ENCODE measurements around the gene SYN1. TPM values are rescaled to one million over a fixed set of nuclear protein-coding genes. Genes with fewer than 3 reads are reported as not detected.

Gene SYN1
- total RNA-seq, 1 experiment from 2014 or later, result 11.7 TPM

DNA sequence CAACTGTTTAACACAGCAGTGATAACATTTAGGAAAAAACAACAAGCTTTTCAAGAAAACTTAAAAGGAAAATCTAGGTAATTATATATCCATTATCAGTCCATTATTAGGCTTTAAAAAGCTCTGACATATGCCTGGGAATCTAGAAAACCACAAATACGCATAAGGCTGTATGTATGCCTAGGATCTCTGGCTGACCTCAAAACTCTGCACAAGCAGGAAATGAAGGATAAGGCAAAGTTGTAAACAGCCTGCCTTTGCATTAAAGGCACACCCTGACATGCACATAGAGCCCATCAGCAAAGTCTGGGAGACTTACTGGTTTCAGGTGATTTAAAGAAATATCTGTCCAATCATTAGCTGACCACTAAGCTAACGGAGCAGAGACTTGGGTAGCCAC, 23.4 kb downstream of the SYN1 start:
- no peak overlapping the region for H4K5ac ChIP-seq (ENCODE audit: insufficient read length, low read depth, low read length)
- H3K27ac ChIP-seq (ENCODE audit: insufficient read length, low read depth, low read length), result no peak overlapping the region
- no peak overlapping the region for H3K14ac ChIP-seq (ENCODE audit: insufficient read depth, low read length)
- TF ChIP-seq, protein P1, sequence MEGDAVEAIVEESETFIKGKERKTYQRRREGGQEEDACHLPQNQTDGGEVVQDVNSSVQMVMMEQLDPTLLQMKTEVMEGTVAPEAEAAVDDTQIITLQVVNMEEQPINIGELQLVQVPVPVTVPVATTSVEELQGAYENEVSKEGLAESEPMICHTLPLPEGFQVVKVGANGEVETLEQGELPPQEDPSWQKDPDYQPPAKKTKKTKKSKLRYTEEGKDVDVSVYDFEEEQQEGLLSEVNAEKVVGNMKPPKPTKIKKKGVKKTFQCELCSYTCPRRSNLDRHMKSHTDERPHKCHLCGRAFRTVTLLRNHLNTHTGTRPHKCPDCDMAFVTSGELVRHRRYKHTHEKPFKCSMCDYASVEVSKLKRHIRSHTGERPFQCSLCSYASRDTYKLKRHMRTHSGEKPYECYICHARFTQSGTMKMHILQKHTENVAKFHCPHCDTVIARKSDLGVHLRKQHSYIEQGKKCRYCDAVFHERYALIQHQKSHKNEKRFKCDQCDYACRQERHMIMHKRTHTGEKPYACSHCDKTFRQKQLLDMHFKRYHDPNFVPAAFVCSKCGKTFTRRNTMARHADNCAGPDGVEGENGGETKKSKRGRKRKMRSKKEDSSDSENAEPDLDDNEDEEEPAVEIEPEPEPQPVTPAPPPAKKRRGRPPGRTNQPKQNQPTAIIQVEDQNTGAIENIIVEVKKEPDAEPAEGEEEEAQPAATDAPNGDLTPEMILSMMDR (conservative IDR thresholded peaks at IDR 0.05), result no peak
- Mint-ChIP-seq H3K4me1 (no peaks in the 10 kb centered on the region; a peak in 1 of 4 replicates), H3K9me3 (peaks cover 47 to 64% of the 10 kb centered on the region in 2 experiments), H3K27me3 (ENCODE audit: low read depth) (no peaks in the 10 kb centered on the region), H3K4me3 (no peak overlapping the region), H3K27ac (0 out of 7 replicates have a peak overlapping the region, but pooled peaks of 1 of the 3 experiments have one; percentile 37), H3K36me3 (ENCODE audit: insufficient read depth in 1 of 3, low read depth in 3 of 3) (peaks cover 6 to 8% (median 7%) of the 10 kb centered on the region in 3 experiments; a peak in 4 of 7 replicates)
- DNase-seq, result no peak
- H4K20me1 ChIP-seq (ENCODE audit: control insufficient read depth, insufficient read depth, insufficient read length), result no peaks in the 10 kb centered on the region
- H2BK120ac ChIP-seq (ENCODE audit: low read depth, low read length, poor library complexity, severe bottlenecking), result no peak overlapping the region
- no peak overlapping the region for H3K4me2 ChIP-seq (ENCODE audit: insufficient read depth, insufficient read length, low read length)
- H4K8ac ChIP-seq (replicated peaks; ENCODE audit: insufficient read length, low read depth, low read length), result no peak overlapping the region
- H2BK5ac ChIP-seq (ENCODE audit: insufficient read length, low read length), result no peak overlapping the region
- H3K56ac ChIP-seq (ENCODE audit: insufficient read length, low read depth, low read length), result no peak overlapping the region
- H2AK5ac ChIP-seq (ENCODE audit: insufficient read length, low read length), result no peak overlapping the region
- H2BK20ac ChIP-seq (ENCODE audit: low read depth, low read length, poor library complexity, severe bottlenecking), result no peak overlapping the region
- H4K91ac ChIP-seq (ENCODE audit: insufficient read length, low read depth, low read length), result no peak overlapping the region
- H3T11ph ChIP-seq (ENCODE audit: low read length), result no peak overlapping the region
- no peaks in the 10 kb centered on the region for H3K23me2 ChIP-seq (ENCODE audit: insufficient read length, low read depth, low read length, poor library complexity, severe bottlenecking)
- H3K9me3 ChIP-seq (ENCODE audit: control insufficient read depth, low read depth, low read length), result peaks cover 5% of the 10 kb centered on the region
- no CpG with 5 or more reads among the region's 2 CpGs for WGBS (ENCODE audit: extremely low coverage, insufficient read length, low lambda C conversion rate)
- H3K9ac ChIP-seq (ENCODE audit: extremely low read depth, insufficient read length, low read length), result no peak overlapping the region
- no peaks in the 10 kb centered on the region for H3K4me1 ChIP-seq (ENCODE audit: insufficient read depth, low read length)
- H2AFZ ChIP-seq (ENCODE audit: low read length), result no peak overlapping the region
- H3K23ac ChIP-seq (ENCODE audit: insufficient read length, low read depth, low read length), result no peak overlapping the region
- no peak overlapping the region for H3K4ac ChIP-seq (ENCODE audit: low read depth, low read length)
- no peaks in the 10 kb centered on the region for H3K79me1 ChIP-seq (ENCODE audit: insufficient read depth, low read depth, low read length, poor library complexity, severe bottlenecking)
- no peak overlapping the region for H2BK12ac ChIP-seq (ENCODE audit: insufficient read length, low read depth, low read length)
- H3K27me3 ChIP-seq (ENCODE audit: insufficient read depth, low read length), result no peaks in the 10 kb centered on the region
- no peaks in the 10 kb centered on the region for H3K79me2 ChIP-seq (ENCODE audit: insufficient read depth, low read length)
- no peak overlapping the region for H2BK15ac ChIP-seq (ENCODE audit: low read depth, low read length)
- H3K18ac ChIP-seq (ENCODE audit: insufficient read length, low read depth, low read length), result no peak overlapping the region
